GM12891 (cell line): ENCODE data around the gene FCHO2.

Experiments
- POLR2A ChIP-seq: IDR thresholded peaks from 2 replicates; pipeline ENCODE4 v1.6.1; 2011; ENCODE audit warnings: low read depth, low read length, control low read depth
- POLR2AphosphoS5 ChIP-seq: IDR thresholded peaks from 2 replicates; pipeline ENCODE4 v1.6.1; 2011; ENCODE audit warnings: low read depth, low read length, control low read depth
- POU2F2 ChIP-seq: IDR thresholded peaks from 2 replicates; pipeline ENCODE4 v1.6.1; 2011; ENCODE audit warnings: low read depth, mild to moderate bottlenecking, control low read depth, low read length, moderate library complexity
- SPI1 ChIP-seq: IDR thresholded peaks from 2 replicates; pipeline ENCODE4 v1.6.1; 2011; ENCODE audit warnings: low read depth, low read length, control low read depth
- TAF1 ChIP-seq: IDR thresholded peaks from 2 replicates; pipeline ENCODE4 v1.6.1; 2011; ENCODE audit warnings: low read depth, low read length, control low read depth

DNA sequence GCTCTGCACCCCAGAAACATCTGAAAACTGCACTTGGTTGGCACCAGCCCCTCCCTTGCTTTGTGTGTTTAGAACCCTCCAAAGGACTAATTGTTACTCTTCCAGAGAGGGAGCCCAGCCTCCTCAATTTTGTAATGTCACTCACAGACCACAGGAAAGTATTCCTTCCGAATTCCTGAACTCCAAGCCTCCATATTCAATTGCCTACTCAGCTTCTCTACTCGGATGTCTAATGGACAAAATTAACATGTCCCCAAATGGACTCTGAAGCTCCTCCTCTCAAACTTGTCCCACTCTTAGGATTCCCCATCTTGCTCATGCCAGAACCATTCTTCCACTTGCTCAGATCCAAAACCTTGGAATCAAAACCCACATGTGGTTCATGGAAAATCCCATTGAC, 160.7 kb downstream of the FCHO2 start:
- TF ChIP-seq TAF1 (no peak), POLR2A (no peak), POLR2AphosphoS5 (no peak), SPI1 (no peak), POU2F2 (no peak)
